Activated T-helper 1 cell treated with anti-CD3 and anti-CD28 coated beads, Interleukin-12 subunit alpha, Interleukin-12 subunit beta, Interleukin-2, Interleukin-4 antibody, amounts not matched to agents 30 ng/mL and 10 ng/mL and 1 ng/mL, durations not matched to agents 14 hours and 24 hours and 36 hours (primary cell): ENCODE results near the gene UBL7. TPM values are rescaled to one million over a fixed set of nuclear protein-coding genes. Genes with fewer than 3 reads are reported as not detected.
A peak's percentile ranks its signal among the peaks of the same experiment; 100 is the strongest.

ENCODE experiments used
- DNase-seq: peaks from one replicate; pipeline ENCODE4 v3.0.0; 2021; ENCODE audit warnings: low spot score
- H3K27ac Mint-ChIP-seq: one replicate; pipeline ENCODE4 v1.8.0; 2021; ENCODE audit warnings: mild to moderate bottlenecking, mixed read lengths
- H3K27me3 Mint-ChIP-seq: one replicate; pipeline ENCODE4 v1.8.0; 2022; ENCODE audit warnings: mild to moderate bottlenecking, moderate library complexity, mixed read lengths; ENCODE audit not compliant: insufficient read depth
- H3K36me3 Mint-ChIP-seq: one replicate; pipeline ENCODE4 v1.8.0; 2021; ENCODE audit warnings: low read depth, mixed read lengths
- H3K4me1 Mint-ChIP-seq: one replicate; pipeline ENCODE4 v1.8.0; 2021; ENCODE audit warnings: low read depth, mixed read lengths
- H3K4me3 Mint-ChIP-seq: one replicate; pipeline ENCODE4 v1.8.0; 2021; ENCODE audit warnings: mild to moderate bottlenecking, moderate library complexity, mixed read lengths
- H3K9me3 Mint-ChIP-seq: one replicate; pipeline ENCODE4 v1.8.0; 2021; ENCODE audit warnings: mixed read lengths
- intact Hi-C: fragments of 100-400 bp; cut with micrococcal nuclease; formaldehyde crosslinking; loops from one replicate; pipeline ENCODE4 v1.15.1; 2024
- total RNA-seq: library from RNA; stranded (reverse); gene quantifications from 2 replicates; pipeline ENCODE4 v1.2.3, GENCODE V29; 2022

UBL7 gene
- total RNA-seq, 1 donor from 2014 or later, result 56.0 TPM

- H3K9me3 Mint-ChIP-seq, result no peaks in the 10 kb centered on the region
- intact Hi-C loops, result no loop called here
- H3K4me1 Mint-ChIP-seq, result peaks cover 84% of the 10 kb centered on the region
- DNase-seq, result no peak
- no peaks in the 10 kb centered on the region for H3K27me3 Mint-ChIP-seq
- H3K4me3 Mint-ChIP-seq, result peak overlapping the region; percentile 97
- peak overlapping the region; percentile 30 for H3K27ac Mint-ChIP-seq
- H3K36me3 Mint-ChIP-seq, result peaks cover 58% of the 10 kb centered on the region
These were observed 29.8 kb downstream of the UBL7 start for GRCh38 chr15:74431116-74431515.

DNA sequence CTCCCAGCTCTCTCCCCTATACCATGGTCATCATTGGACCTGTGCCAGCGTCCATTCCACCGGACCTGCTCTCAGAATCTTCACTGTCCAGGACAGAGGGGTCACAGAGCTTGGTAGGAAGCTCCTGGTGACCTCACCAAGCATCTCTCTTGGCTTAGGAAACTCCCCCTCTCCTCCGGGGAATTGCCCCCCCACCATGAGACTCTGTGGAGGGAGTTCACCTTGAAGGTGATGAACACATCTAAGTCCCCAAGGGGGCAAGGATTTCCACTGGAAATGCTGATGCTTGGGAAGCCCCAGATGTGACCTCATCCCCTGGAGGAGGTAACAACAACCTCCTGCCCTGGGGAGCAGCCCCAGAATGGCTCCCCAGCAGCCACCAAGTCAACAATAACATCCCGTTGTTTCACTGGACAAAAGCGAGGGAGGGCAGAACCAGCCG lies 30.4 kb downstream of the UBL7 start:
- no peaks in the 10 kb centered on the region for H3K27me3 Mint-ChIP-seq
- intact Hi-C loops, result no loop called here
- H3K9me3 Mint-ChIP-seq, result no peaks in the 10 kb centered on the region
- H3K27ac Mint-ChIP-seq, result peak overlapping the region; percentile 80
- H3K4me1 Mint-ChIP-seq, result peaks cover 84% of the 10 kb centered on the region
- H3K36me3 Mint-ChIP-seq, result peaks cover 58% of the 10 kb centered on the region
- DNase-seq, result no peak
- H3K4me3 Mint-ChIP-seq, result peak overlapping the region; percentile 97

GRCh38 chr15:74429781-74430400 lies 31.1 kb downstream of the UBL7 start:
- Mint-ChIP-seq H3K27me3 (no peaks in the 10 kb centered on the region), H3K36me3 (peaks cover 60% of the 10 kb centered on the region), H3K27ac (peak overlapping the region; percentile 91), H3K4me1 (peaks cover 84% of the 10 kb centered on the region), H3K4me3 (peak overlapping the region; percentile 97), H3K9me3 (no peaks in the 10 kb centered on the region)
- DNase-seq, result no peak
- intact Hi-C loops, result no loop called here

- DNase-seq, result no peak
- H3K4me1 Mint-ChIP-seq, result peaks cover 82% of the 10 kb centered on the region
- H3K36me3 Mint-ChIP-seq, result peaks cover 65% of the 10 kb centered on the region
- H3K9me3 Mint-ChIP-seq, result no peaks in the 10 kb centered on the region
- peak overlapping the region; percentile 91 for H3K27ac Mint-ChIP-seq
- no peaks in the 10 kb centered on the region for H3K27me3 Mint-ChIP-seq
- H3K4me3 Mint-ChIP-seq, result peak overlapping the region; percentile 97
- intact Hi-C loops, result no loop called here
These were observed 31.8 kb downstream of the UBL7 start for GRCh38 chr15:74428970-74429780.

GRCh38 chr15:74428442-74428787 lies 32.5 kb downstream of the UBL7 start:
- DNase-seq, result no peak
- intact Hi-C loops, result no loop called here
- Mint-ChIP-seq H3K36me3 (peaks cover 68% of the 10 kb centered on the region), H3K27ac (peak overlapping the region; percentile 71), H3K9me3 (no peaks in the 10 kb centered on the region), H3K4me3 (peak overlapping the region; percentile 97), H3K4me1 (peaks cover 87% of the 10 kb centered on the region), H3K27me3 (no peaks in the 10 kb centered on the region)

- H3K36me3 Mint-ChIP-seq, result peaks cover 69% of the 10 kb centered on the region
- no peaks in the 10 kb centered on the region for H3K9me3 Mint-ChIP-seq
- intact Hi-C loops, result no loop called here
- peaks cover 90% of the 10 kb centered on the region for H3K4me1 Mint-ChIP-seq
- no peaks in the 10 kb centered on the region for H3K27me3 Mint-ChIP-seq
- H3K27ac Mint-ChIP-seq, result peak overlapping the region; percentile 76
- DNase-seq, result no peak
- H3K4me3 Mint-ChIP-seq, result peak overlapping the region; percentile 59
These were observed 33.1 kb downstream of the UBL7 start for GRCh38 chr15:74427607-74428441.

GRCh38 chr15:74426404-74427281 lies 34.3 kb downstream of the UBL7 start:
- Mint-ChIP-seq H3K9me3 (no peaks in the 10 kb centered on the region), H3K27me3 (no peaks in the 10 kb centered on the region), H3K4me1 (peaks cover 88% of the 10 kb centered on the region), H3K4me3 (no peak overlapping the region), H3K27ac (peak overlapping the region; percentile 56), H3K36me3 (peaks cover 61% of the 10 kb centered on the region)
- DNase-seq, result no peak
- intact Hi-C loops, result no loop called here

DNA sequence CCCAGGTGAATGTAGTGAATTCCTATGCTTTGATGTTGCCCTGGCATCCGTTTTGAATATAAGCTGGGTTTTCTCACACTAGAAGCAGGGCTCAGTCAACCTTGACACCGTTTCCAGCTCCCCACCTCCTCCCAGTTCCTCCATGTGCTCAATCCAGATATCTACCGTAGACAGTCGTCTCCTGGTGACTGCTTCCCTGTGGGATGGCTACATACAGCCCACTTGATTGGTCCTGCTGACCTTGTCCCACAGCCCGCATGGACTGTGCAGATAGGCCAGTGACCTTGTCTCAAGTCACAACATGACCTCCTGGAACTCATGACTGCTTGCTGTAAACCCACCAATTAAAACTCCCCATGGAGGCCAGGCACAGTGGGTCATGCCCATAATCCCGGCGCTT lies 35.3 kb downstream of the UBL7 start:
- peaks cover 54% of the 10 kb centered on the region for H3K36me3 Mint-ChIP-seq
- no peak overlapping the region for H3K4me3 Mint-ChIP-seq
- H3K4me1 Mint-ChIP-seq, result peaks cover 81% of the 10 kb centered on the region
- intact Hi-C loops, result no loop called here
- no peak for DNase-seq
- H3K27me3 Mint-ChIP-seq, result no peaks in the 10 kb centered on the region
- no peak overlapping the region for H3K27ac Mint-ChIP-seq
- no peaks in the 10 kb centered on the region for H3K9me3 Mint-ChIP-seq

DNA sequence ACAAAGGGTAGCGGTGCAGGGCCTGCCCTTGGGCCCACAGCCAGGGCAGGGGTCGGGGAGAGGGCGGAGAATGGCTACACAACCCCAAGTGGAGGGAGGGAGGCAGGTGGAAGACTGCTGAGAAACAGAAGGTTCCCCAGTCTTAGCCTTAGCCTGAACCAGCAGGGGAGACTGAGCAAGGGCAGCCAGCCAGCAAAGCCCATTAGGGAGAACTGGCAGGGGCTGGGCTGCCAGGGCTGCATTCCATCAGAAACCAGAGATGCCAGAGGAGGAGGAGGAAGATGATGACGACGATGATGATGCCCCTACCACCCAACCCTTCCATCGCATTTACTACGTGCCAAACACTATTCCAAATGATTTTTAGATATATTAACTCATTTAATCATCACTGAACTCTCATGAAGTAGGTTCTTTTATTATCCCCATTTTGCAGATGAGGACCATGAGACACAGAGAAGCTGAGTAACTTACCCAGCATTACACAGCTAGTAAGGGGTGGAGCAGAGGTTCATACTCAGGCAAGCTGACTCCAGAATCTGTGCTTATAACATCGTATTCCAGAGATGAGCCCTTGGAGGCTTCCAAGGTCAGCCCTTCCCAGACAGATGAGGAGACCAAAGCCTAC lies 35.9 kb downstream of the UBL7 start:
- intact Hi-C loops, result no loop called here
- peaks cover 50% of the 10 kb centered on the region for H3K36me3 Mint-ChIP-seq
- H3K4me3 Mint-ChIP-seq, result no peak overlapping the region
- peaks cover 81% of the 10 kb centered on the region for H3K4me1 Mint-ChIP-seq
- no peaks in the 10 kb centered on the region for H3K27me3 Mint-ChIP-seq
- no peak for DNase-seq
- H3K27ac Mint-ChIP-seq, result no peak overlapping the region
- no peaks in the 10 kb centered on the region for H3K9me3 Mint-ChIP-seq

GRCh38 chr15:74423431-74424257 lies 37.3 kb downstream of the UBL7 start:
- Mint-ChIP-seq H3K36me3 (peaks cover 45% of the 10 kb centered on the region), H3K4me3 (no peak overlapping the region), H3K27me3 (no peaks in the 10 kb centered on the region), H3K9me3 (no peaks in the 10 kb centered on the region), H3K4me1 (peaks cover 76% of the 10 kb centered on the region), H3K27ac (peak overlapping the region; percentile 75)
- no peak for DNase-seq
- intact Hi-C loops, result no loop called here

GRCh38 chr15:74422652-74423430 lies 38.1 kb downstream of the UBL7 start:
- H3K27me3 Mint-ChIP-seq, result no peaks in the 10 kb centered on the region
- H3K9me3 Mint-ChIP-seq, result no peaks in the 10 kb centered on the region
- DNase-seq, result no peak
- H3K27ac Mint-ChIP-seq, result no peak overlapping the region
- H3K4me3 Mint-ChIP-seq, result no peak overlapping the region
- peaks cover 39% of the 10 kb centered on the region for H3K36me3 Mint-ChIP-seq
- peaks cover 70% of the 10 kb centered on the region for H3K4me1 Mint-ChIP-seq
- intact Hi-C loops, result no loop called here
